ENCODE data around the gene KDM5B.

KDM5B gene

GRCh38 chr1:202683029-202683428, 125.2 kb downstream of the KDM5B start:
- Histone ChIP-seq H3K27ac (ENCODE audit: low read depth, low read length) (no peak overlapping the region), H3K9ac (ENCODE audit: low read depth, low read length) (no peak overlapping the region), H3K9me3 (ENCODE audit: insufficient read depth, low read depth, low read length) (no peaks in the 10 kb centered on the region), H3K36me3 (ENCODE audit: insufficient read depth, low read length) (no peaks in the 10 kb centered on the region), H3K4me1 (ENCODE audit: insufficient read depth, low read length) (0 out of 2 replicates have a peak, but pooled peaks cover 3% of the 10 kb centered on the region), H3K27me3 (ENCODE audit: insufficient read depth, low read length) (no peaks in the 10 kb centered on the region), H3K4me3 (ENCODE audit: low read length) (no peak overlapping the region)
- WGBS: 94% methylated on average over 4 of the region's 4 CpGs

- no peak overlapping the region for H3K4me3 ChIP-seq (ENCODE audit: low read length)
- H3K4me1 ChIP-seq (ENCODE audit: insufficient read depth, low read length): 0 out of 2 replicates have a peak, but pooled peaks cover 3% of the 10 kb centered on the region
- H3K27me3 ChIP-seq (ENCODE audit: insufficient read depth, low read length): no peaks in the 10 kb centered on the region
- no peaks in the 10 kb centered on the region for H3K9me3 ChIP-seq (ENCODE audit: insufficient read depth, low read depth, low read length)
- no peaks in the 10 kb centered on the region for H3K36me3 ChIP-seq (ENCODE audit: insufficient read depth, low read length)
- no peak overlapping the region for H3K9ac ChIP-seq (ENCODE audit: low read depth, low read length)
- WGBS: 94% methylated on average over 9 of the region's 9 CpGs
- no peak overlapping the region for H3K27ac ChIP-seq (ENCODE audit: low read depth, low read length)
Observed at GRCh38 chr1:202682477-202682876, 125.7 kb downstream of the KDM5B start.

GRCh38 chr1:202681736-202682420, 126.3 kb downstream of the KDM5B start:
- Histone ChIP-seq H3K27me3 (ENCODE audit: insufficient read depth, low read length) (no peaks in the 10 kb centered on the region), H3K9ac (ENCODE audit: low read depth, low read length) (no peak overlapping the region), H3K36me3 (ENCODE audit: insufficient read depth, low read length) (no peaks in the 10 kb centered on the region), H3K9me3 (ENCODE audit: insufficient read depth, low read depth, low read length) (no peaks in the 10 kb centered on the region), H3K27ac (ENCODE audit: low read depth, low read length) (no peak overlapping the region), H3K4me3 (ENCODE audit: low read length) (no peak overlapping the region), H3K4me1 (ENCODE audit: insufficient read depth, low read length) (0 out of 2 replicates have a peak, but pooled peaks cover 3% of the 10 kb centered on the region)
- WGBS: 86% methylated on average over 11 of the region's 11 CpGs

GRCh38 chr1:202680586-202681352, 127.5 kb downstream of the KDM5B start:
- no peaks in the 10 kb centered on the region for H3K27me3 ChIP-seq (ENCODE audit: insufficient read depth, low read length)
- H3K4me3 ChIP-seq (ENCODE audit: low read length): no peak overlapping the region
- H3K9ac ChIP-seq (ENCODE audit: low read depth, low read length): no peak overlapping the region
- no peaks in the 10 kb centered on the region for H3K9me3 ChIP-seq (ENCODE audit: insufficient read depth, low read depth, low read length)
- 52% methylated on average over 2 of the region's 2 CpGs for WGBS
- no peak overlapping the region for H3K27ac ChIP-seq (ENCODE audit: low read depth, low read length)
- H3K4me1 ChIP-seq (ENCODE audit: insufficient read depth, low read length): 0 out of 2 replicates have a peak, but pooled peaks cover 3% of the 10 kb centered on the region
- H3K36me3 ChIP-seq (ENCODE audit: insufficient read depth, low read length): no peaks in the 10 kb centered on the region

- 87% methylated on average over 4 of the region's 4 CpGs for WGBS
- Histone ChIP-seq H3K4me1 (ENCODE audit: insufficient read depth, low read length) (0 out of 2 replicates have a peak, but pooled peaks cover 3% of the 10 kb centered on the region), H3K4me3 (ENCODE audit: low read length) (no peak overlapping the region), H3K27ac (ENCODE audit: low read depth, low read length) (no peak overlapping the region), H3K9ac (ENCODE audit: low read depth, low read length) (no peak overlapping the region), H3K27me3 (ENCODE audit: insufficient read depth, low read length) (no peaks in the 10 kb centered on the region), H3K9me3 (ENCODE audit: insufficient read depth, low read depth, low read length) (no peaks in the 10 kb centered on the region), H3K36me3 (ENCODE audit: insufficient read depth, low read length) (no peaks in the 10 kb centered on the region)
Observed at GRCh38 chr1:202679406-202680177, 128.6 kb downstream of the KDM5B start.

GRCh38 chr1:202677433-202677832, 130.8 kb downstream of the KDM5B start:
- H3K4me3 ChIP-seq (ENCODE audit: low read length): no peak overlapping the region
- no peak overlapping the region for H3K27ac ChIP-seq (ENCODE audit: low read depth, low read length)
- no peaks in the 10 kb centered on the region for H3K9me3 ChIP-seq (ENCODE audit: insufficient read depth, low read depth, low read length)
- 93% methylated on average over 2 of the region's 2 CpGs for WGBS
- H3K27me3 ChIP-seq (ENCODE audit: insufficient read depth, low read length): no peaks in the 10 kb centered on the region
- 0 out of 2 replicates have a peak, but pooled peaks cover 3% of the 10 kb centered on the region for H3K4me1 ChIP-seq (ENCODE audit: insufficient read depth, low read length)
- H3K36me3 ChIP-seq (ENCODE audit: insufficient read depth, low read length): no peaks in the 10 kb centered on the region
- no peak overlapping the region for H3K9ac ChIP-seq (ENCODE audit: low read depth, low read length)

All from HUES64 (cell line).